Measurements from ENCODE around the gene HDAC4. TPM values are rescaled to one million over a fixed set of nuclear protein-coding genes. Genes with fewer than 3 reads are reported as not detected.

HDAC4 gene
- total and polyA plus RNA-seq, 2 of the 8 experiments (the other 6 are each of a cell fraction or from before 2014, with no cell fraction given) = 15.4 to 31.5 TPM

GRCh38 chr2:239084007-239084406 is 316.8 kb downstream of the HDAC4 start (continued):
- no peak for TF ChIP-seq ZNF274 (IDR thresholded peaks at IDR 0.05; ENCODE audit: borderline replicate concordance, extremely low read depth, low read length)

All from H1 (cell line).